A549 treated with AZD9567 at 1 μM for 4 hours (cell line): ENCODE data around the gene EDARADD. TPM values are rescaled to one million over a fixed set of nuclear protein-coding genes. Genes with fewer than 3 reads are reported as not detected.

ENCODE experiments used
- total RNA-seq: library from RNA; stranded (reverse); fragments of 200-300 nt; extraction: Qiagen RNA extraction; gene quantifications from 5 replicates; pipeline ENCODE4 v1.2.3, GENCODE V29; 2022; ENCODE audit not compliant: insufficient read depth

Gene EDARADD
- total RNA-seq = 2.4 to 3.7 TPM (median 2.5 TPM) in 5 replicates

DNA sequence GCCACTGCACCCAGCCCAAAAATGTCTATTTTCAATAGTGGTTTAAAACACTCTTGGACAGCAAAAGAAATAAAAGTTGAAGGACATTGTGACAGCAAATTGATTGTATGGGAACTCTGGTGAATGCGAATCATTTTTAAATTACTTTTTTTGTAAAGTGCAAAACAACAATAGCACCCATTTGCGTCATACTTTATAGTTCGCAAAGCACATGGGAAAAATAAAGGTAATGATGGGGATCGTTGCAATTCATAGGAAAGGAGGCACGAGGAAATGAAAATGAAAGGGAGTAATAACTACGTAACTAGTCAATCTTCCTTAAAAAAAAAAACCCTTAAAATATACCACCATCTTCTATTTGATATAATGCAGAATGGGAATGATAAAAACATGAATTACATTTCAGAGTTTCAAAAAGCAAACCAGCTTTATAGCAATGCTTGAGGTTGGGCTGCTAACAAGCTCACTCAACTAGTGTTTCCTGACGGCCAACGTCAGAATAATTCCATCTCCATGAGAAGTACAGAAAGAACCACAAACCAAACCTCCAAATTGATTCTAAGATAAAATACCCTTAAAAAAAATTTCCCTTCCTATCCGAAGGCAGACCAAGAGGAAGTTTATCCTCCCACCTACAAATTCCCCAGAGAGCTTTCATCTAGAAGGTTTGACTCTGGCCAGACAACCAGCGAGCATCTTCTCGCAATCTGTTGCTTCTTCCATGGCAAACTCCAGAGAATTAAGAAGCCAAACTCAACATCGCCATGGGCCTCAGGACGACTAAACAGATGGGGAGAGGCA lies at the start of gene EDARADD:
TSS of gene EDARADD (plus strand) at position 606 of the 801 bp plus-strand sequence. CDS start at position 765, 159 bp downstream.

DNA sequence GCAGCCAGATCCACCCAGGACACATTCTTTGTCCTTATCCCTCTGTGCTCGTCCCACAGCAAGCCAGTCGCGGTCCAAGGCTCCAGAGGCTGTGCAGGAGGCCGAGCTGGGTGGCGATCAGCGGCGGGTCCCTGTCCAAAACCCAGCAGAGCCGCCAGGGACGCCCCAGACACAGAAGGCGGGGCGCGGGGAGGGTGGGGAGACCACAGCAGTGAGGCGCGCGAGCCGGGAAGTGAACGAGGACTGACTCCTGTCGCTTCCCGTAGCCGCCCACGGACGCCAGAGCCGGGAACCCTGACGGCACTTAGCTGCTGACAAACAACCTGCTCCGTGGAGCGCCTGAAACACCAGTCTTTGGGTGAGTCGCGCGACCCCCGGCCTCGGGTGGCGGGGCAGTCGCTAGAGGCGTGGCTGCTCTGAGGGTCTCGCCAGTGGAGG lies 129.6 kb downstream of the EDARADD start, which contains the start of gene LGALS8:
TSS of gene LGALS8 (plus strand) at position 279 of the 438 bp plus-strand sequence. CDS start 2,089 bp downstream, outside the sequence.

Other genes starting within 250 kb of the EDARADD start
- gene ERO1B, start 112.3 kb upstream of the EDARADD start, total RNA-seq = 2.3 to 4.0 TPM (median 3.1 TPM) in 5 replicates
- gene LGALS8, start 129.7 kb downstream of the EDARADD start, total RNA-seq = 27.4 to 36.2 TPM (median 29.5 TPM) in 5 replicates
- gene HEATR1, start 210.2 kb downstream of the EDARADD start, total RNA-seq = 23.9 to 27.8 TPM (median 26.8 TPM) in 5 replicates